ENCODE data around the gene CISTR.
"Not testable (repeated sequence)": the region's sequence is repeated elsewhere in the genome, so short reads cannot be mapped to it uniquely, and the experiment has no call there.

CISTR gene

DNA sequence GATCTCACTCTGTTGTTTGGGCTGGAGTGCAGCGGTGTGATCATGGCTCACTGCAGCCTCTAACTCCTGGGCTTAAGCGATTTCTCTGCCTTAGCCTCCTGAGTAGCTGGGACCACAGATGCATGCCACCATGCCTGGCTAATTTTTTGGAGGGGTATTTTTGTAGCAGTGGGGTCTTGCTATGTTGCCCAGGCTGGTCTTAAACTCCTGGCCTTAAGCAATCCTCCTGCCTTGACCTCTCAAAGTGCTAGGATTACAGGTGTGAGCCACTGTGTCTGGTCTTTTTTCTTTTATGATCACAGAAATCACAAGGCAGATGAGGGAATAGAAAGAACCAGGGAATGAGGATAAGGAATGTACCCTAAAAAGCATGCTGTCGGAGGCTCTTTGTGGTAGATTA lies 11.0 kb upstream of the CISTR start:
- DNase-seq (ENCODE audit: low read depth): not testable (repeated sequence)

DNA sequence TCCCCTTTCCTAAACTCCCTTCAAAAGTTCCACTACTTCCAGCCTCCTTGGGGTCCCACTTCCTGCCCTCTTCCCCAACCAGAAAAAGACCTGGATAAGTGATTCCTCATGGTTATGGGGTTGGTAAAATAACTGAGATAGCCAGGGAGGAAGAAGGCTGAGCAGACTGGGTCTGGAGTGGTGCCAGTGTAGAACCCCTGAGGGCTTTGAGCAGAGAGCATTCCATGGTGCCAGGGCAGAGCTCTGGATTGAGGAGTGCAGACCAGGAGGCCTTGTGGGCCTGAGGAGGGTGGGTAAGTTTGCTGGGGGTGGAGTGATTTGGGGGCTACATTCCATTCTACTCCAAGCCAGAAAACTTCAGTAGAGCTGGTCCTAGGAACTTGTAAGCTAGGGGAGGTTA lies 9.5 kb upstream of the CISTR start:
- no peak for DNase-seq (ENCODE audit: low read depth)

DNA sequence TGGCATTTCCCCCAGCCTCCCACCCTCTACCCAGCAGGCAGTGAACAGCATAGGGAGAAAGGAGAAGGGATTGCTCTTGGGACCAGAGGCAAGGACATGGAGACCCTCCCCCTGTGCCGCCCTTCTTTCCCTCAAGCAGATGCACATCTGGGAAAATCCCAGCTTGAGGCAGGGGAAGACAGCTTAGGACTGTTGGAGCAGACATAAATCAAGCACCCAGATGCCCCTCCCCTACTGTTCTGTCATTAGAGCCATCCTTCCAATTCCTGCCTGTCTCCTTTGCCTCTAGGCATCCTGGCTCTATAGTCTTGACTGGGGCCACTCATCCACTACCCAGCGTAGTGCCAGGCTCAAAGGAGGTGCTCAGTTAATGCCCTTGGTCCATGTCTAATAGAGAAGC lies 7.5 kb upstream of the CISTR start:
- DNase-seq (ENCODE audit: low read depth): no peak

DNA sequence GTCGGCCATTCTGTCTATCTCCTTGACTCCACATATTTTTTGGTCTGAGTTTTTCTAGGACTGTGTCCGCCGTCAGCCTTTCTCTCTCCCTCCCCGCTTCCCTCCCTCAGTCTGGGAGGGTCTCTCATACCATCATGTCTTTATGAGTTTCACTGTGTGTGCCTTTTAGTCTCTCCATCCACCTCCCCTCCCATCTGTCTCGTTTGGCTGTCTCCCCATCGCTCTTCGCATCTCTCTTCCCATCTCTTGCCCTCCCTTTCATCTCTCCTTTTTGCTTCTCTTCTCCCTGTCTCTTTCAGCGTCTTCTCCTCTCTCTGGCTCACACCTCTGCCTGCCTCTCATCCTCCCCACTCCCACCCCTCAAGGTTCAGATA lies 6.9 kb upstream of the CISTR start:
- no peak for DNase-seq (ENCODE audit: low read depth)

DNA sequence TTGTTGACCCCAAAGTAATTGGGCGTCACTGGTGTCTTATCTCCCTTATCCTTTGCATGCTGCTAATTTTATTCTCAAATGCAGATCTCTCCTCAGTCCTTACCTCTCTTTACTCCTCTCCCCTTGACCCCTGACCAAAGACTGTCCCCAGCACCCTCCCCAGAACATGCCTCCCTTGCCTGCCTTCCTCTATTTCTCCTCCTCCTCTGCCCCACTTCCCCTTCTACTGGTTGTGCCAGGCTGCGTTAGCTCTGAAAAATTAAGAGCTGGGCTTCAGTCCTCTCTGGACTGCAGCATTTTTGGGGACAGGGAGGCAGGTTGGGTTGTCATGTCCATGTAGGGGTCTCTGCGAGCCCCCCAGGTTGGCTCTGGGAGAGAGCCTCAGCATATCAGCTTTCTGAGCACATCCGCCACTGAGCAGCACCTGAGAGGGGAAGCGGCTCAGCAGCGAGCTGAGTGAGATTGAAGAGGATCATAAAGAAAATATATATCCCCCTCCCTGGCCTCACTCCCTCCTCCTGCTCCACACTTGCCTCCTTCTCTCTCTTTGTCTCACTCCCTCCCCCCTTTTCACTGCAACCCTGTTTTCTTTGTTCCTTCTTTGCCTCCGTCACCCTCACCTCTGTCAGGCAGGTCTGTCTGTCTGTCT lies 6.4 kb upstream of the CISTR start:
- no peak for DNase-seq (ENCODE audit: low read depth)

DNA sequence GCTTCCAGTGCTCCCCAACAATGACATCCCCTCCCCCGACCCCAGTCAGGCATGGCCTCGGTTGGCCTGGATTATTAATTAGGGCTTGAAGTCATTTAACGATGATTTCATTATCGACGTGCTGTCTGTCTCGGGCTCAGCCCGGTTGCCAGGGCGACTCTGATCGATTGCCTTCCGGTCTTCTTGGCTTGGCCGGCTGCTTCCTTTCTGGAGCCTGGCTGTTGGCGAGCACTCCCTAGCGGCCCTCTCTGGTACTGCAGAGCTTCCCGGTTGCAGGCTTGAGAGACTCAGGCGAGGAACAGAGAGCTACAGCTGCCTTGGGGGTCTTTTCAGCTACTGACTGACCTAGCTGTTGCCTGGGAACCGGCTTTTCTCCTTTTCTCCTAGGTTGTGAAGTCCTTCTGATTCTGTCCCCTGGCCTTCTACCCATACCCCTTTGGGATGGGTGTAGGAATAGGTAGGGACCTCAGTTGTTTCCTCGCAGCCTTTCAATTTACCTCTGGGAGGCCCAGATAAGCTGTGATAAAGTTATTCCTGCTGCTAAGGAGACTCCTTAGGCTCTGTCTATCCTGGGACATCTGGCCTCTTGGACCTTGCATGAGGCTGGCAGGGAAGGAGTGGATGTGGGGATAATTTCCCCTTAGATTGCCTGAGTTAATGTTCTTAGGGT lies 5.5 kb upstream of the CISTR start:
- peak; percentile 72 for DNase-seq (ENCODE audit: low read depth)

DNA sequence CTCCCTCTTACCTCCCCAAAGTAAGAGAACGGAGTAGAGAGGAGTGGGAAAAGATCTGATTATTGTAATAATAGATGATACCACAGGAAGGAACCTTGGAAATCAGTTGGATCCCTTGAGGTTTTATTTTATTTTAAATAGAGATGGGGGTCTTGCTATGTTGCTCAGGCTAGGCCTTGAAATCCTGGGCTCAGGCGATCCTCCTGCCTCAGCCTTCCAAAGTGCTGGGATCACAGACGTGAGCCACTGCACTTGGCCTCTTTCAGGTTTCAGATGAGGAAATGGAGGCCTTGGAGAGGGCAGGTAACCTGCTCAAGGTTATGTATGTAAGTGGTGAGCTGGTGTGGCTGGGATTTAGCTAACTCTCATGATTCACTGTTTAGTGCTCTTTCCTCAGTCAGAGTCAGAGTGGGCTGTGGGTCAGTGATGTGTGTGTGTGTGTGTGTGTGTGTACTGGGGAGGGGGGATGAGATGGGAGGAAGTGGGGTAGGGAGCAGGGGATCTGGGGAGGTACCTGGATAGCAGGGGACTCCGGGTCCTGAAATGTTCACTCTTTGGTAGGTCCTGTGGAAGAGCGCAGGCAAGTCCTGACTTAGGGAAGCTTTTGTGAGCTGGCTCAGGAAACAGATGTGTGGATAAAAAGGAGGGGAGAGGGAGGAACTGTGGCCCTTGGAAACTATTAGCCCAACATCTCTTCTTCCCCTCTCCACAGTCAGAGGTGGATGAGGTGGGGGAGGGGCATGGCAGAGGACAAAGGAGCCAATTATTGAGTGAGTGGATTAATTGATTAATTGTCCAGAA lies 4.7 kb upstream of the CISTR start:
- no peak for DNase-seq (ENCODE audit: low read depth)

DNA sequence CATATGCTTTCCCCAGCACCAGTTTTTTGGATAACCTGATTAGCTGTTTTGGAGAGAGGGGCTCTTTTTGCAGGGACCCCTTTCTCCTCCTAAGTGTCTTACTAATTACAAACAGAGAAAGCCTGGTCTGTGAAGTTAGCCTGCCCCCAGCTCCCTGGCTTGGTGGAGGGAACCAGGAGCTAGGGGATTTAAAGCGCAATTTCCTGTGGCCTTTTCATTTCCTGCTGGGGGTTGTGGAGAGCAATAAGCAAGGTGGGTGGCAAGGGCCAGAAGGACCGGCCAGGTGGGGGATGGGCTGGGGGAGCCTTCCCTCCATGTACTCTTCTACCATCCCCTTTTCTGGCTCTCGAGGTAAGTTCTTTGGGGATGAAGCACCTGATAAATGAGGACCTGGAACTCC lies 4.1 kb upstream of the CISTR start:
- DNase-seq (ENCODE audit: low read depth): no peak

DNA sequence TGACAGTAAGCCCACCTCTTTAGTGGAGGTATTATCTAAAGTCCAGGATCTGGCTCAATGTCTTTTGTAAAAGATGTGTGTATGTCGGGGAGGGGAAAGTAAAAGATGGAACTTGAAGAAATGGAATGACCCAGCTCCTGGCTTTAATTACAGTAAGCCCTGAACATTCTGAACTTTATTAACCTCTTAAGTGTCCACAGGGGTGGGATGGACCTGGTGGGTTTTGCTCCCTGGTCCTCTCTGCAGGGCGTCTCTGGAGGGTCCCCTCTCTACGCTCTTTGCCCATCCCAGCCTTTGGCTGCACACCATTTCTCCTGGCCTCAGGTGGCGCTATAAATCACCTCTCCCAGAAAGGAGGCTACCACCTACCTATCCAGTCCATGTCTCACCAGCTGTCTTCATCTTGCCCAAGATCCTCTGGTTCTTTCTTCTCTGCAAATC lies 3.7 kb upstream of the CISTR start:
- DNase-seq (ENCODE audit: low read depth): no peak

DNA sequence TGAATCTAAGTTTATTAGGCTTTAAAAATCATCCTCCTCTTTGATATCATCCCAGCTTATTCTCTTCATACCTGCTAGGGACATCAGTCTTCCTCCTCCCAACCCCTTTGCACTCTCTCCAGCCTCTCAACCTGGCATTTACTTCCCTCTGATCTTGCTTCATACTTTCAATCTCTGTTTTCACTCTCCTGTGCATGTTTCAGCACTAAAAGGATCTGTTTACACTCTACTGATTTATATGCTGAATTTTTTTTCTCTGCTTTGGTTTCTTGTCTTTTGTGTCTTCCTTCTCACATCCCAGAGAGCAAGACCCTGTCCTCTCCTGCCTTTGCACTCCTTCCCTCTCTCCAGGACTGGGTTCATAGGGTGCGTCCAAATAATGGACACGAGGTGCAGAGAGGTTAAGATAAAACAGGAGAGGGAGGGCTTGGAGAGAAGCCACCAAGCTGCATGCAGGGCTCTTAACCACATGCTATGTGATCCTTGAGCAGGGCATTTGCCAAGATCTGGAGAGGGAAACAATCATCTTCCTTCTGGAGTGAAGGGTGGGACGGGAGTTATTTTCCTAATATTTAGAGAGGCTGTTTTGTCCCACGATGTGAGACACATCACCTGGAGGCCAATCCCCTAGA lies 3.0 kb upstream of the CISTR start:
- DNase-seq (ENCODE audit: low read depth): no peak

DNA sequence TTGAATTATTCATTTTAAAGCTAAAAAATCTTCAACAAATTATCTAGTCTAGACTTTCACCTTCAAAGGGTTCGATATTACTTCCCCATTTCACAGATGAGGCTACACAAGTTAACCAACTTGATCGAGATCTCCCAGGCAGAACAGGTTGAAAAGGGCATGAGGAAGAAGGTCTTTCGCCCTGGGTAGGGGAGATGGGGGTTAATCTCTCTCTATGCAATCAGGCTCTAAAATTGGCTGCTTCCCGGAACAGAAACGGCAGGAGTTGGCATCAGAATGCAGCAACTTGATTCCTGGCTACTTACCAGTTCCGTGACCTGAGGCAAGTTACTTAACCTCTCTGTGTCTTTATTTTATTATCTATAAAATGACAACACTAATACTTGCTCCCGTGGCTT lies 2.4 kb upstream of the CISTR start:
- no peak for DNase-seq (ENCODE audit: low read depth)

DNA sequence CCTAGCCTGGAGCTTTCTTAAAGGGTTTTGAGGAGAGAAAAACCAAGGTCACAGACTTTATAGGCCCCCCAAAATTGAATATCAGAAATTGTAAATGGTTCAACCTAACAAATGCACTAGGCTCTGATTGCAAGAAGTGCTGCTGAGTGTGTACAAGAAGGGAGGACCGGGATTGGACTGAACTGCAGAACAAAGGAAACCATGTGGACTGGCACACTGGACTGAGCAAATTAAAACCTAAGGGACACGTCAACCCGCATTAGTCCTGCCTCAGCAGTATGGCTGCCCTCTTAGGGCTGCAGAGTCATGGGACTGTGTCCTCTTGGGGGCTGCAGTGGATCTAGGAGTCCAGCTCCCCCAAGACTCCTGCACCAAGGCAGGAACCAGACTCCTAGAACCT lies 842 bp upstream of the CISTR start:
- DNase-seq (ENCODE audit: low read depth): no peak

DNA sequence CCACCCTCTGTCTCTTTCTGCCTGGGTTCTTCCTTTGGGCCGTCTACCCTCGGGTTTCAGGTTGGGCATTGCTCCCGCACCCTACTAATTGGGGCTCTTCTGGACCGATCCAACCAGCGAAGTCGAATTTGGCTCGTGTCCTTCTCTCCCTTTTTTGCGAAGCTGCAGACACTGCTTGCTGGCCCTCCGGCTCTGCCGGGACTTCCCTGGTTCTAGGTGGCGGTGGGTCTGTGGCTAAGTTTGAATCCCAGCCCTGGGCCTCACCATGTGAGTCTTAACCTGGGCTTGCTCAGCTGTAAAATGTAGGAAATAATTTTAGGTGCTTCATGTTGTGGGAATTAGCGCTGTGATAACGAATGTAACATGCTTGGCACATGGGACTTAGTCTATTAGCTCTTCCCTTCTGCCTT lies 418 bp upstream of the CISTR start:
- DNase-seq (ENCODE audit: low read depth): no peak

DNA sequence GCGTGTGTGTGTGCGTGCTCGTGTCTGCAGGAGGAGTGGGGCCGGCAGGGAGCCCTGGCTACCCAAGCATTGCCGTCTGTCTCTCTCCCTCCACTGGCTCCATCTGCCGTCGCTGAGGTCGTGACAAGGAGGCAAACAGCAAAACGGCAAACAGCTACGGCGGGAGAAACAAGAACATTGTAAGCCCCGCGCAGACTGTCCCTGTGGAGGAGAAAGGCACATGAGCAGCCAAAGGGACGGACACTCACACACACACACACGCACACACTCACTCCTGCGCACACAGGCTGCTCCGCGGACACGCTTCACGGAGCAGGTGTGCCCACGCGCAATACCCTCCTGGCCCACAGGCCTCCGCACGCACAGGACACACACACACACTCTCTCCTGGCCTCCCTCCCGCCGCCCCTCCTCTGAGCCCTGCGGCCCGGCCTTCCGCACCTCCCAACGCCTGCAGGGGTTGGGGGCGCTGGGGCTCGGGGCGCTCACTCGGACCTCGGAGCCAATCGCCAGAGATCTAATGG lies 905 bp downstream of the CISTR start:
- DNase-seq (ENCODE audit: low read depth): no peak

DNA sequence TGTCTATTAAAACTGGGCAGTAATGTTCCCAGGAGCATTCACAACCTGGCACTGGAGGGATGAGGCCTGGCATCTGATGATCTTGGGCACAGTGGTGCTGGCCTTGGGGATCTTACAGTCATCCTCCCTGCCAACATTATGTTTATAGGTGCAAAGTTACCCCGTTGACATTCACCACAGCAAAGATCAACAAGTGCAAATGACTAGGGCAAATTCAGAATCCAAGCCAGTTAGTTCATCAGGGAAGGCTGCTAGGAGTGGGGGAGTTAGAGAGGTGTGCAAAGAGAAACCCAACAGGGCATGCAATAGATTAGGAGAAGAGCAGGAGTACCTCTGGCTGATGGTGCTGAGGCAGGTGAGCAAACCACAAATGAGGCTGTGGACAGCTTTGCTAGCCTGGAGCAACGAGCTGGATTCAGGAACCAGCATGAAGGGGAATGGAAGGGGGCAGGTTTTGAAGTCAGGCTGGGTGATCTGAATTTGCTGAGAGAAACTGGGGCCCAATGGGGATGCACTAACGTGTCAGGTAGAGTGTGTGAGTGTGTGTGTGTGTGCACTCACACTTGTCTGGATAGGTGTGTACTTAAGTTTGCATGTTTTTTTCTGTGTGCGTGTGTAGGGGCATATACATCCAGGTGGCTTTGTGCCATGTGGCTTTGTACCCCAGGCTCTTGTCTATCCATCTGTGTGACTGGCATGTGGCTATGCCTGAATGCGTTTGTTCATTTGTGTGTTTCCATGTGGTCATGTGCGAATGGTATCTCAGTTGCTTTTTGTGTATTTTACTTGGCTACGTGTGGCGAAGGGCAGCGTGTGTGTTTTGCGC lies 1.6 kb downstream of the CISTR start:
- no peak for DNase-seq (ENCODE audit: low read depth)

DNA sequence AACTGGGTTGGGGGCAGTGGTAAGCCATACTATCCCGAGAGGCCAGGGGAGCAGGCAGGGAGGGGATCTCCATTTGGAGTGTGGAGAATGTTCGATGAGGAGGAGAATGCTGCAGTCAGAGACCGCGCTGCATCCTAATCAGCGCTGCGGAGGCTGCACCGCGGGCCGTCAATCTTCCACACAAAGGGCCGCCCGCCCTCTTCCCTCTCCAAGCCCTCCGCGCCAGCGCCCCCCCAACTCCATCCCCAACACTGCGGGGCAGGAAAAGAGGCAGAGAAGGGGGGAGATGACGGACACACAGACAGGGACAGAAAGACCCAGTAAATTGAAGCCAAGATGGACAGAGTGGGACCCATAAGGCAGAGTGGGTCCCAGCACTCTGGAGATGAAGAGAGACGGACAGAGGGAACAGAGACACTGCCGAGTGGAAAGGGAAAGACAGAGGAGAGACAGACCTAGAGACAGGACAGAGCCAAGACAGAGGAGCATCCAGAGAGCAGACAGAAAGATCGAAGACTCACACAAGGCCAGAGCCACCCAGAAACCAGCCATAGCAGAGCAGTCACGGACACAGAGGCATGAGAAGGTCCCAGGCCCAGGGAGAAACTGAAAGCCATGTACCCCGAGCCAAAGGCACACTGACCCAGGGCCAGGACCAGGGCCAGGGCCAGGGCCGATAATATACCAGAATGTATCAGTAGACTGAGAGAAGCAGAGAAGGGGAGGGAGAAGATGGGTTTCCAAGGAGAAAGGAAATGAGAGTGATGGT lies 3.5 kb downstream of the CISTR start:
- no peak for DNase-seq (ENCODE audit: low read depth)

DNA sequence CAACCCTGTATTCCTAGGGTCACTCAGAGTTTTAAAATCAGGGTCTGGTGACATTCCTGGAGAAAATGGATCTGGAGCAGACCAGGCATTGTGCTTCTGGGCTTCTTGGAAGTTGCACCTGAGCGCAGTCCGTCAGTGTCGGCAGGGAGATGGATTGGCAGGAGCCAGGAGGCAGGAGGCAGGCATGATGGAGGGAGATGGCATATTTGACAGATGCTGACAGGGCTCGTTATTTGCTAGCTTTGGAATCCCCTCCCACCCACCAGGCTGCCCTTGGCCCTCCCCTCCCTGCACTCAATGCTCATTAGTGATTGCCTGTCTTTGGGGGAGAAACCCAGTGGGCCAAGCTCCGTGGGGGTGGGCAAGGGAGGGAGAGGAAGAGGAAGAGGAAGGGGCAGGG lies 4.7 kb downstream of the CISTR start:
- no peak for DNase-seq (ENCODE audit: low read depth)

DNA sequence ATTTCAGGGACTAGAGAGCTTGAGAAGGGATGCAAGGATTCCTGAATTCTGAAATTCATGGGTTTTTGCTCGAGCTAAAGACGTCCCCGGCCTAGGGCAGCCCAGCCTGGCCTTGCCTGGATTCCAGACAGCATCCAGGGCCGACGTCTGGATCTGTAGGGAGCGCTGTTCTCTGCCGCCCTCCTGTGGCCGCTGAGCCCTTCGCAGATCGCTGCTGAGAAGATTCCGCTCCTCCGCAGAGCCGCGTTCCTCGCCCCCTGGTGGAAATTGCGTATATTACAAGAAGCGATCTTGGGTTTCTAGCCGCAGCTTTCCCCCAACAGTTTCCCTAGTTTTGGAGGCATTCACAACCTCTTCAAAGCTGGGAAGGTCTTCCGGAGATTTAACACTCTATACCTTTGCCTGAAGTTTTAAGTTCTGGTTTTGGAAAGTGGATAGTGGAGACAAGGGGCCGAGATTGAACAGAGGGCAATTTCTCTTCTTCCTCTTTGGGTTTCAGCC lies 5.1 kb downstream of the CISTR start:
- peak; percentile 62 for DNase-seq (ENCODE audit: low read depth)

DNA sequence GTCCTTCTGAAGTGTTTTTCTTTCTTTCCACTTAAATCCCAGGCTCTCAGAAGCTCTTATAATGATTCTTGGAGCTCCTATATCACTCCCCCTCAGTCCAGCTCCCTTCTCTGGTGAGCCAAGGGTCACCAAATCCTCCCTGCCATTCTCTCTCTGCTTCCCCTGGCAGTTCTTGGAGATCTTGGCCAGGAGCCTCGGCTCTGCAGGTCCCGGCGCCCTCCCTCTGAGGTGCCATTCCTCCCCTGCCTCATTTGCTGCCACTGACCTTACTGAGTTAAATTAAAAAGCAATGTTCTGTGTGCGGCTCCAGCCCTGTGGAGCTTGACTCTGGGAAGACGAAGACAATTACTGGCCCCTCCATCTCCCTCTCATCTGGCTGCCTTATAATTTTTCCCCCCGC lies 7.0 kb downstream of the CISTR start:
- no peak for DNase-seq (ENCODE audit: low read depth)

DNA sequence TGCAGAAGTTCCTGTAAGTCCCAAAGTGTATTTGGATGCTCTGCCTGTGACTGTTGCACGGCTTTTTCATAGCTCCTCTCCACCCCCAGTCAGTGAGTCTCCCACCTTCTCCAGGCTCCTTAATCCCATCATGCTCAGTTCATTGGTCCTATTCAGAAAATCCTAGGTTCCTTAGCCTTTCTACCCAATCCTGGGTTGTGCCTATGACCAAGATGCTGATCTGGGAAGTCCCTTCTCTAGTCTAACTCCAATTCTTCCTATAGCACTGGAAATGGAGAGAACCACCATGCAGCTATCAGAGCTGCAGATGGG lies 7.7 kb downstream of the CISTR start:
- DNase-seq (ENCODE audit: low read depth): no peak
